ENCODE measurements around the gene PRXL2A. TPM values are rescaled to one million over a fixed set of nuclear protein-coding genes. Genes with fewer than 3 reads are reported as not detected.

The PRXL2A gene
- total RNA-seq, 1 experiment from 2014 or later, result 47.1 TPM

- Mint-ChIP-seq H3K27me3 (ENCODE audit: low read depth) (no peaks in the 10 kb centered on the region; the same call in 1 of the 2 replicates), H3K27ac (peak overlapping the region in 1 of 3 experiments; percentile 91; a peak in 1 of 7 replicates), H3K4me3 (no peak overlapping the region), H3K9me3 (no peaks in the 10 kb centered on the region), H3K4me1 (peaks cover 4 to 6% of the 10 kb centered on the region in 2 experiments; a peak in 3 of 4 replicates), H3K36me3 (ENCODE audit: insufficient read depth in 1 of 3, low read depth in 3 of 3) (no peaks in the 10 kb centered on the region)
- H3K79me2 ChIP-seq (ENCODE audit: insufficient read depth, low read length), result no peaks in the 10 kb centered on the region
- H2BK12ac ChIP-seq (ENCODE audit: insufficient read length, low read depth, low read length), result no peak overlapping the region
- H3K14ac ChIP-seq (ENCODE audit: insufficient read depth, low read length), result no peak overlapping the region
- H2BK120ac ChIP-seq (ENCODE audit: low read depth, low read length, poor library complexity, severe bottlenecking), result no peak overlapping the region
- no peak overlapping the region for H3K23ac ChIP-seq (ENCODE audit: insufficient read length, low read depth, low read length)
- H2BK20ac ChIP-seq (ENCODE audit: low read depth, low read length, poor library complexity, severe bottlenecking), result no peak overlapping the region
- no peaks in the 10 kb centered on the region for H3K27me3 ChIP-seq (ENCODE audit: insufficient read depth, low read length)
- no peaks in the 10 kb centered on the region for H3K4me1 ChIP-seq (ENCODE audit: insufficient read depth, low read length)
- H3K9ac ChIP-seq (ENCODE audit: extremely low read depth, insufficient read length, low read length), result no peak overlapping the region
- H4K20me1 ChIP-seq (ENCODE audit: control insufficient read depth, insufficient read depth, insufficient read length), result no peaks in the 10 kb centered on the region
- H2AK5ac ChIP-seq (ENCODE audit: insufficient read length, low read length), result no peak overlapping the region
- no peak overlapping the region for H2AFZ ChIP-seq (ENCODE audit: low read length)
- H3K27ac ChIP-seq (ENCODE audit: insufficient read length, low read depth, low read length), result no peak overlapping the region
- no peak overlapping the region for H2BK15ac ChIP-seq (ENCODE audit: low read depth, low read length)
- TF ChIP-seq CTCF (conservative IDR thresholded peaks at IDR 0.05), result no peak
- no peak overlapping the region for H3K18ac ChIP-seq (ENCODE audit: insufficient read length, low read depth, low read length)
- no peak overlapping the region for H4K8ac ChIP-seq (replicated peaks; ENCODE audit: insufficient read length, low read depth, low read length)
- no peak overlapping the region for H2BK5ac ChIP-seq (ENCODE audit: insufficient read length, low read length)
- H3K56ac ChIP-seq (ENCODE audit: insufficient read length, low read depth, low read length), result no peak overlapping the region
- no peak overlapping the region for H3K4me2 ChIP-seq (ENCODE audit: insufficient read depth, insufficient read length, low read length)
- no CpG with 5 or more reads among the region's 4 CpGs for WGBS (ENCODE audit: extremely low coverage, insufficient read length, low lambda C conversion rate)
- no peaks in the 10 kb centered on the region for H3K23me2 ChIP-seq (ENCODE audit: insufficient read length, low read depth, low read length, poor library complexity, severe bottlenecking)
- H4K91ac ChIP-seq (ENCODE audit: insufficient read length, low read depth, low read length), result no peak overlapping the region
- H3K4ac ChIP-seq (ENCODE audit: low read depth, low read length), result no peak overlapping the region
- no peaks in the 10 kb centered on the region for H3K79me1 ChIP-seq (ENCODE audit: insufficient read depth, low read depth, low read length, poor library complexity, severe bottlenecking)
- no peaks in the 10 kb centered on the region for H3K9me3 ChIP-seq (ENCODE audit: control insufficient read depth, low read depth, low read length)
- no peak overlapping the region for H4K5ac ChIP-seq (ENCODE audit: insufficient read length, low read depth, low read length)
- H3T11ph ChIP-seq (ENCODE audit: low read length), result no peak overlapping the region
- DNase-seq, result no peak
These were observed 28.2 kb upstream of the PRXL2A start for GRCh38 chr10:80380185-80380584.
